Measurements from ENCODE around the gene ELSPBP1.

DNA sequence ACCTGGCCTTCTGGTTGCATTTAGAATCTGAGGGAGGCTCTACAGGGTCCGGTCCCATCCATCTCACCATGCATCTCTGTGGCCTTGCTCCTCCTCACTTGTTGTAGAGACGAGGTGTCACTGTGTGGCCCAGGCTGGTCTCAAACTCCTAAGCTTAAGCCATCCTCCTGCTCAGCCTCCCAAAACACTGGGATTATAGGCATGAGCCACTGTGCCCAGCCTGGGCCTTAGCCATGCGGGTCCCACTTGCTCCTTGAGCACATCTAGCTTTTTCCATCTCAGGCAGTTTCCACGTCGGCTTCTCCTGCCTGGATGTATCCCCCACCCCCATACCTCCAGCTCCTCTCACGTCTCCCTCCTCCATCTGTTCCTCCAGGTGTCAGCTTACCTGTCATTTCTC, 9.8 kb downstream of the ELSPBP1 start:
- TF ChIP-seq, protein P1, sequence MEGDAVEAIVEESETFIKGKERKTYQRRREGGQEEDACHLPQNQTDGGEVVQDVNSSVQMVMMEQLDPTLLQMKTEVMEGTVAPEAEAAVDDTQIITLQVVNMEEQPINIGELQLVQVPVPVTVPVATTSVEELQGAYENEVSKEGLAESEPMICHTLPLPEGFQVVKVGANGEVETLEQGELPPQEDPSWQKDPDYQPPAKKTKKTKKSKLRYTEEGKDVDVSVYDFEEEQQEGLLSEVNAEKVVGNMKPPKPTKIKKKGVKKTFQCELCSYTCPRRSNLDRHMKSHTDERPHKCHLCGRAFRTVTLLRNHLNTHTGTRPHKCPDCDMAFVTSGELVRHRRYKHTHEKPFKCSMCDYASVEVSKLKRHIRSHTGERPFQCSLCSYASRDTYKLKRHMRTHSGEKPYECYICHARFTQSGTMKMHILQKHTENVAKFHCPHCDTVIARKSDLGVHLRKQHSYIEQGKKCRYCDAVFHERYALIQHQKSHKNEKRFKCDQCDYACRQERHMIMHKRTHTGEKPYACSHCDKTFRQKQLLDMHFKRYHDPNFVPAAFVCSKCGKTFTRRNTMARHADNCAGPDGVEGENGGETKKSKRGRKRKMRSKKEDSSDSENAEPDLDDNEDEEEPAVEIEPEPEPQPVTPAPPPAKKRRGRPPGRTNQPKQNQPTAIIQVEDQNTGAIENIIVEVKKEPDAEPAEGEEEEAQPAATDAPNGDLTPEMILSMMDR (IDR thresholded peaks at IDR 0.05; ENCODE audit: low read length) = no peak
- TF ChIP-seq EZH2 (optimal IDR thresholded peaks at IDR 0.05; ENCODE audit: low read depth, low read length) (no peak), EZH2phosphoT487 (IDR thresholded peaks at IDR 0.05; ENCODE audit: low read length) (no peak)

Measured in MM.1S (cell line).